GM10266 (cell line): Measurements from ENCODE around the gene RHBDF2.
A peak's percentile ranks its signal among the peaks of the same experiment; 100 is the strongest.

ENCODE experiments used
- DNase-seq: peaks from one replicate; pipeline ENCODE4 v3.0.0; 2012; ENCODE audit errors: extremely low spot score
- CTCF ChIP-seq: IDR thresholded peaks from 2 replicates; pipeline ENCODE4 v1.5.1; 2012; ENCODE audit warnings: mild to moderate bottlenecking, low read depth; ENCODE audit not compliant: control insufficient read depth, insufficient read depth; ENCODE audit errors: missing control alignments

The RHBDF2 gene

GRCh38 chr17:76501018-76501826 is at the start of gene RHBDF2:
RHBDF2 (minus strand) TSS chr17:76501423; CDS start chr17:76481524, 19,899 bp downstream.
- TF ChIP-seq CTCF, result no peak
- DNase-seq, result peak; percentile 97

- no peak for DNase-seq
- TF ChIP-seq CTCF, result no peak
Observed at GRCh38 chr17:76549539-76549938, 48.3 kb upstream of the RHBDF2 start.

GRCh38 chr17:76549215-76549518 is 47.9 kb upstream of the RHBDF2 start:
- DNase-seq, result no peak
- no peak for TF ChIP-seq CTCF

- TF ChIP-seq CTCF, result no peak
- DNase-seq, result no peak
Observed at GRCh38 chr17:76548378-76549214, 47.4 kb upstream of the RHBDF2 start.

- no peak for DNase-seq
- no peak for TF ChIP-seq CTCF
Observed at GRCh38 chr17:76547642-76548202, 46.5 kb upstream of the RHBDF2 start.

GRCh38 chr17:76547183-76547641 is 46.0 kb upstream of the RHBDF2 start:
- peak; percentile 82 for DNase-seq
- peak; percentile 66 for TF ChIP-seq CTCF

- no peak for TF ChIP-seq CTCF
- no peak for DNase-seq
Observed at GRCh38 chr17:76546556-76547182, 45.4 kb upstream of the RHBDF2 start.
